Thoracic aorta (tissue), 2 donors: ENCODE measurements around the gene LSM14A. TPM values are rescaled to one million over a fixed set of nuclear protein-coding genes. Genes with fewer than 3 reads are reported as not detected.
"Not testable (repeated sequence)": the region's sequence is repeated elsewhere in the genome, so short reads cannot be mapped to it uniquely, and the experiment has no call there.

Experiments used
- ATAC-seq: fragments of 150-250 bp; one replicate; pipeline ENCODE4 v1.8.0; 2017; ENCODE audit warnings: low read depth; ENCODE audit not compliant: insufficient number of reproducible peaks, low FRiP score
- DNase-seq: peaks from one replicate; pipeline ENCODE4 v3.0.0-alpha.2; 2020; ENCODE audit warnings: low spot score
- H3K27ac ChIP-seq, 2 donors: fragments of 200-600 bp; sonication (generic); 1 replicate in 1 of 2; 2 replicates in 1 of 2; pipeline ENCODE4 v1.5.1; 2016; ENCODE audit warnings: mild to moderate bottlenecking in 2 of 2, moderate library complexity in 2 of 2
- H3K27me3 ChIP-seq: fragments of 200-600 bp; sonication (generic); replicated peaks from 2 replicates; pipeline ENCODE4 v1.6.0; 2016; ENCODE audit warnings: mild to moderate bottlenecking; ENCODE audit not compliant: insufficient read depth
- H3K36me3 ChIP-seq: fragments of 200-600 bp; sonication (generic); one replicate; pipeline ENCODE4 v1.5.1; 2016
- H3K4me1 ChIP-seq, 2 donors: fragments of 200-600 bp; sonication (generic); 1 replicate in 1 of 2; 2 replicates in 1 of 2; pipeline versions ENCODE4 v1.5.1 to v1.6.0; 2016; ENCODE audit warnings: low read depth in 2 of 2, mild to moderate bottlenecking in 1 of 2; ENCODE audit not compliant: control insufficient read depth in 1 of 2
- H3K4me3 ChIP-seq: fragments of 200-600 bp; sonication (generic); 2 replicates; pipeline ENCODE4 v1.5.1; 2016; ENCODE audit warnings: mild to moderate bottlenecking
- H3K9me3 ChIP-seq: fragments of 200-600 bp; sonication (generic); 2 replicates; pipeline ENCODE4 v1.5.1; 2016
- total RNA-seq, 2 donors: library from RNA; depleted of rRNA; stranded (reverse); fragments of >200 nt; gene quantifications; one replicate each; pipeline versions ENCODE4 v1.1.0 to v1.2.3, GENCODE V29; 2016
- TF ChIP-seq, protein P1 (sequence below): fragments of 200-600 bp; sonication (generic); IDR thresholded peaks from one replicate; pipeline ENCODE4 v1.5.1; 2019; ENCODE audit warnings: antibody characterized with exemption

Gene LSM14A
- total RNA-seq, 2 donors from 2014 or later = 79.1 to 133 TPM

DNA sequence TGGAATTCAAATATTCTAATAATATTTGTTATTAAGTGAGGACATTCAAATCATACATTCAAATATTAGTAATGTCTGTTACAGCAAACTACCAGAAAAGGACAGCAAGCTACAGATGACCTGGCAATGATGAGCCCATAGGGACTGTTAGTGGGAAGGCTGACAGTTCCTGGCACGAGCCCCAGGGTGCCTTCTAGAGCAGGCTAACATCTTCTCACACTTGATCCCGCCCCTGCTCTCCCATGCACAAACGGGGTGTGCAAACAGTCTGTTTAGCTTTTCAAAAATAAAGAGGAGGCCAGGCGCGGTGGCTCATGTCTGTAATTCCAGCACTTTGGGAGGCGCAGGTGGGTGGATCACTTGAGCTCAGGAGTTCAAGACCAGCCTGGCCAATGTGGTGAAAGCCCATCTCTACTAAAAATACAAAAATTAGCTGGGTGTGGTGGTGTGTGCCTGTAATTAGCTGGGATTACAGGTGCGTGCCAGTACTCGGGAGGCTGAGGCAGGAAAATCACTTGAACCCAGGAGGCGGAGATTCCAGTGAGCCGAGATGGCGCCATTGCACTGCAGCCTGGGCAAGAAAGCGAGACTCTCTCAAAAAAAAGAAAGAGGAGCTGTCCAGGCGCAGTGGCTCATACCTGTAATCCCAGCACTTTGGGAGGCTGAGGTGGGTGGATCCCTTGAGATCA, 72.5 kb downstream of the LSM14A start:
- TF ChIP-seq, protein P1, sequence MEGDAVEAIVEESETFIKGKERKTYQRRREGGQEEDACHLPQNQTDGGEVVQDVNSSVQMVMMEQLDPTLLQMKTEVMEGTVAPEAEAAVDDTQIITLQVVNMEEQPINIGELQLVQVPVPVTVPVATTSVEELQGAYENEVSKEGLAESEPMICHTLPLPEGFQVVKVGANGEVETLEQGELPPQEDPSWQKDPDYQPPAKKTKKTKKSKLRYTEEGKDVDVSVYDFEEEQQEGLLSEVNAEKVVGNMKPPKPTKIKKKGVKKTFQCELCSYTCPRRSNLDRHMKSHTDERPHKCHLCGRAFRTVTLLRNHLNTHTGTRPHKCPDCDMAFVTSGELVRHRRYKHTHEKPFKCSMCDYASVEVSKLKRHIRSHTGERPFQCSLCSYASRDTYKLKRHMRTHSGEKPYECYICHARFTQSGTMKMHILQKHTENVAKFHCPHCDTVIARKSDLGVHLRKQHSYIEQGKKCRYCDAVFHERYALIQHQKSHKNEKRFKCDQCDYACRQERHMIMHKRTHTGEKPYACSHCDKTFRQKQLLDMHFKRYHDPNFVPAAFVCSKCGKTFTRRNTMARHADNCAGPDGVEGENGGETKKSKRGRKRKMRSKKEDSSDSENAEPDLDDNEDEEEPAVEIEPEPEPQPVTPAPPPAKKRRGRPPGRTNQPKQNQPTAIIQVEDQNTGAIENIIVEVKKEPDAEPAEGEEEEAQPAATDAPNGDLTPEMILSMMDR = no peak
- DNase-seq (no peak), ATAC-seq (no peak)
- Histone ChIP-seq H3K4me1 (peaks cover 0 to 5% of the 10 kb centered on the region in 2 donors), H3K36me3 (no peaks in the 10 kb centered on the region), H3K27ac (no peak overlapping the region), H3K27me3 (no peaks in the 10 kb centered on the region), H3K9me3 (no peaks in the 10 kb centered on the region), H3K4me3 (no peak overlapping the region)

DNA sequence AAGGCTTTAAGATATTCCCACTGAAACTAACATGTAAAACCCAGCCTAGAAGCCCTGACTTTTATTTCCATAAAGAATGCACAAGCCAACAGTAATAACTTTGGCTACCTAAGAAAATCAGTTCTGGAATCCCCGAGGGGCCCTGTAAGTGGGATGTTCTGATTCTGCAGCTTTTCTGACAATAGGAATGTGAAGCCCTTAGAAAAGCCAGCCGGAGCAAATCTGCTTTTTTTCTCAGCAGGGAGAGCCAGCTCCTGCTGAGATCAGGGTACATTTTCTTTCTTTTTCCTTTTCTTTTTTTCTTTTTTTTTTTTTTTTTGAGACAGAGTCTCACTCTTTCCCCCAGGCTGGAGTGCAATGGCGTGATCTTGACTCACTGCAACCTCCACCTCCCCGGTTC, 74.0 kb downstream of the LSM14A start:
- Histone ChIP-seq H3K9me3 (no peaks in the 10 kb centered on the region), H3K4me1 (peaks cover 0 to 5% of the 10 kb centered on the region in 2 donors), H3K4me3 (no peak overlapping the region), H3K36me3 (no peaks in the 10 kb centered on the region), H3K27me3 (no peaks in the 10 kb centered on the region), H3K27ac (peak overlapping the region in 1 of 2 donors; percentile 33)
- TF ChIP-seq, protein P1 = no peak
- no peak for ATAC-seq
- no peak for DNase-seq

DNA sequence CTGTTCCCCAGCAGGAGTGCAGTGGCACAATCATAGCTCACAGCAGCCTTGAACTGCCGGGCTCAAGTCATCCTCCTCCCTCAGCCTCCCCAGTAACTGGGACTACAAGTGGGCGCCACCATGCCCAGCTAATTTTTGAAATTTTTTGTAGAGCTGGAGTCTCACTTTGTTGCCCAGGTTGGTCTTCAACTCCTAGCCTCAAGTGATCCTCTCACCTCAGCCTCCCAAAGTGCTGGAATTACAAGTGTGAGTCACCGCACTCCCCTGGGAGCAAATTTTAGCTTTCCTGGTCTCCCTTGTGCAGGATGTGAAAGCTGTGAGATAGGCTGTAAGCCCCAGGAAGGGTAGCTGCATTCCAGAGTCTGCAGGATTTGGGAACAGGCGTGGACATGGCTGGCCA, 76.6 kb downstream of the LSM14A start:
- DNase-seq (no peak), ATAC-seq (no peak)
- Histone ChIP-seq H3K27me3 (no peaks in the 10 kb centered on the region), H3K36me3 (no peaks in the 10 kb centered on the region), H3K9me3 (no peaks in the 10 kb centered on the region), H3K4me3 (no peak overlapping the region), H3K4me1 (peaks cover 0 to 5% of the 10 kb centered on the region in 2 donors), H3K27ac (no peak overlapping the region)
- TF ChIP-seq, protein P1 = no peak

DNA sequence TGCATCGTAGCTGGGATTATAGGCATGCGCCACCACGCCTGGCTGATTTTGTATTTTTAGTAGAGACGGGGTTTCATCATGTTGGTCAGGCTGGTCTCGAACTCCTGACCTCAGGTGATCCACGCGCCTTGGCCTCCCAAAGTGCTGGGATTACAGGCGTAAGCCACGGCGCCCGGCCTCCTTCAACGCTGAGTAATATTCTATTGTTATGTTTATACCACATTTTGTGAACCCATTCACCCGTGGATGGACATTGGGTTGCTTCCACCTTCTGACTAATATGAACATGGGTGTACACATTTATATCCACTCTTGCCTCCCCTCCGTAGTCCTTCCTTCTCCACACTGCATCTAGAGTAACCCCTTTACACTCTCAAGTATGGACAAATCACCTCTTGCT, 80.9 kb downstream of the LSM14A start:
- ATAC-seq, H3K27me3 ChIP-seq, H3K4me3 ChIP-seq, H3K9me3 ChIP-seq, H3K27ac ChIP-seq, H3K36me3 ChIP-seq, DNase-seq: not testable (repeated sequence)
- peaks cover 18 to 25% of the 10 kb centered on the region in 2 donors for H3K4me1 ChIP-seq

DNA sequence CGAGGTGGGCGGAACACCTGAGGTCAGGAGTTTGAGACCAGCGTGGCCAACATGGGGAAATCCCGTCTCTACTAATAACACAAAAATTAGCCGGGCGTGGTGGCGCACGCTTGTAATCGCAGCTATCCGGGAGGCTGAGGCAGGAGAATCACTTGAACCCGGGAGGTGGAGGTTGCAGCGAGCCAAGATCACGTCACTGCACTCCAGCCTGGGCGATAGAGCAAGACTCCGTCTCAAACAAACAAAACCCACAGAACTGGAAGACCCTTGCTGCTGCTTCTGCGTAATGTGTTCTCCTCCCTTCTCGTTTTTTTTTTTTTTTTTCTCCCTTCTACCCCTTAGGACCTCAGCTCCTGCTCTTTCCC, 81.4 kb downstream of the LSM14A start:
- not testable (repeated sequence) for DNase-seq, H3K36me3 ChIP-seq, H3K9me3 ChIP-seq, ATAC-seq, H3K27me3 ChIP-seq
- H3K27ac ChIP-seq = peak overlapping the region; percentile 91 to 98
- H3K4me1 ChIP-seq = peaks cover 18 to 25% of the 10 kb centered on the region in 2 donors
- peak overlapping the region; percentile 97 for H3K4me3 ChIP-seq

DNA sequence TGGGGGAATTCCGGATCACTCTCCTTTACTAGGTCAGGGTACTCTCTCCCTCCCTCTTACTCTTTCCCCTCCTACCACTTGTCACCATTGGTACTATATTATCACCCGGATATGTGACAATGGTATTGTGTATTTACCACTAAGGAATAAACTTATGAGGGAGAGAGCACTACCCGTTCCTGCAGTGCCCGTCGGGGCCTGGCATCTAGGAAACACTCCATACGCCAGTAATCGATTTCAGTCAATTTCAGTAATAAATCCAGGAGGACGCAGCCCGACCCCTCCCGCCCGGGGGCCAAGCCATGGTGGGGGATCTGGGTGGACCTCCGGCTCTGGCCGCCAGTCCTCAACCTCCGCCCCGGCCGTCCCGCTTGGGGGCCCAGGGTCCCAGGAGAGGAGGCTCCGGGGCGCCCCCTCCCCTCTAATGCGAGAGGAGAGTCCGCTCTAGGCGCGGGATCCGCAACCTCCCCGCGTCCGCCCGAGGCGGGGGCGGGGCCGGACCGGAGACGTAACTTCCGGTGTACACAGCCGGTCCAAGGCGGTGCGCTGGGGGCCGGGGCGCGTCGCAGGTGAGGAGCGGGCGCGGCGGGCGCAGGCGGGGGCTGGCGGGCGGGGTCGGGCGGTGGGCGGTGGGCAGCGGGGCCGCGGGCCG, 81.9 kb downstream of the LSM14A start, which contains the start of gene GARRE1:
TSS of gene GARRE1 (plus strand) at position 509 of the 652 bp plus-strand sequence. CDS start 45,920 bp downstream, outside the sequence.
- peak within 1 kb of the TSS; percentile 97 for H3K4me3 ChIP-seq
- peak within 1 kb of the TSS; percentile 91 to 98 for H3K27ac ChIP-seq
- peak; percentile 64 for ATAC-seq
- H3K4me1 ChIP-seq = peaks cover 18 to 25% of the 10 kb centered on the region in 2 donors
- TF ChIP-seq, protein P1 = no peak
- peak; percentile 16 for DNase-seq
- no peaks in the 10 kb centered on the region for H3K27me3 ChIP-seq
- no peaks in the 10 kb centered on the region for H3K36me3 ChIP-seq
- no peaks in the 10 kb centered on the region for H3K9me3 ChIP-seq
